Neural progenitor cell (in vitro differentiated cells): ENCODE results near the gene INVS. TPM values are rescaled to one million over a fixed set of nuclear protein-coding genes. Genes with fewer than 3 reads are reported as not detected.

Source experiments
- DNase-seq: peaks from one replicate; pipeline ENCODE4 v3.0.0-alpha.2; 2016; ENCODE audit warnings: low spot score
- H2AFZ ChIP-seq: fragments of 200-600 bp; sonication (generic); replicated peaks from 2 replicates; pipeline ENCODE4 v1.6.1; 2016; ENCODE audit warnings: antibody characterized with exemption
- H3F3A ChIP-seq: fragments of 200-600 bp; sonication (generic); 2 replicates; pipeline ENCODE4 v1.6.1; 2016; ENCODE audit warnings: antibody characterized with exemption, low read depth
- H3K27ac ChIP-seq: fragments of 200-600 bp; sonication (generic); 2 replicates; pipeline ENCODE4 v1.5.1; 2016; ENCODE audit warnings: mild to moderate bottlenecking
- H3K27me3 ChIP-seq: fragments of 200-600 bp; sonication (generic); 2 replicates; pipeline ENCODE4 v1.6.1; 2016; ENCODE audit warnings: mild to moderate bottlenecking, moderate library complexity
- H3K36me3 ChIP-seq: fragments of 200-600 bp; sonication (generic); 2 replicates; pipeline ENCODE4 v1.5.1; 2016
- H3K4me1 ChIP-seq: fragments of 200-600 bp; sonication (generic); 2 replicates; pipeline ENCODE4 v1.6.1; 2016; ENCODE audit warnings: mixed run types
- H3K4me2 ChIP-seq: fragments of 200-600 bp; sonication (generic); 2 replicates; pipeline ENCODE4 v1.6.1; 2016
- H3K4me3 ChIP-seq: fragments of 200-600 bp; sonication (generic); 2 replicates; pipeline ENCODE4 v1.5.1; 2016
- H3K79me2 ChIP-seq: fragments of 200-600 bp; sonication (generic); 2 replicates; pipeline ENCODE4 v1.6.1; 2016; ENCODE audit warnings: low read depth
- H3K9ac ChIP-seq: fragments of 200-600 bp; sonication (generic); 2 replicates; pipeline ENCODE4 v1.6.1; 2016
- H3K9me3 ChIP-seq: fragments of 200-600 bp; sonication (generic); 2 replicates; pipeline ENCODE4 v1.5.1; 2016; ENCODE audit warnings: low read depth
- H4K20me1 ChIP-seq: fragments of 200-600 bp; sonication (generic); 2 replicates; pipeline ENCODE4 v1.6.1; 2016; ENCODE audit warnings: low read depth
- H3K27ac Mint-ChIP-seq: 3 replicates; pipeline ENCODE4 v1.8.0; 2021; ENCODE audit warnings: mixed read lengths
- H3K27me3 Mint-ChIP-seq: 2 replicates; pipeline ENCODE4 v1.8.0; 2022; ENCODE audit warnings: low read depth, mild to moderate bottlenecking, inconsistent platforms, moderate library complexity, mixed read lengths; ENCODE audit not compliant: insufficient read depth
- H3K36me3 Mint-ChIP-seq: 3 replicates; pipeline ENCODE4 v1.8.0; 2021; ENCODE audit warnings: mixed read lengths
- H3K4me1 Mint-ChIP-seq: 3 replicates; pipeline ENCODE4 v1.8.0; 2021; ENCODE audit warnings: mixed read lengths
- H3K4me3 Mint-ChIP-seq: 3 replicates; pipeline ENCODE4 v1.8.0; 2021; ENCODE audit warnings: mild to moderate bottlenecking, moderate library complexity, mixed read lengths
- H3K9me3 Mint-ChIP-seq: 3 replicates; pipeline ENCODE4 v1.8.0; 2020; ENCODE audit warnings: mixed read lengths
- CTCF ChIP-seq: fragments of 200-600 bp; sonication (generic); IDR thresholded peaks from 2 replicates; pipeline ENCODE4 v1.5.1; 2017; ENCODE audit warnings: antibody characterized with exemption, mild to moderate bottlenecking
- EZH2 ChIP-seq: fragments of 200-600 bp; sonication (generic); IDR thresholded peaks from 2 replicates; pipeline ENCODE4 v1.6.1; 2017; ENCODE audit warnings: antibody characterized with exemption, mild to moderate bottlenecking, moderate library complexity
- EZH2phosphoT487 ChIP-seq: fragments of 200-600 bp; sonication (generic); IDR thresholded peaks from 2 replicates; pipeline ENCODE4 v1.6.1; 2017; ENCODE audit warnings: antibody characterized with exemption
- total RNA-seq: library from RNA; depleted of rRNA; stranded (reverse); fragments of >200 nt; gene quantifications from 2 replicates; pipeline ENCODE4 v1.2.3, GENCODE V29; 2015; ENCODE audit warnings: low replicate concordance

The INVS gene
- total RNA-seq, 1 donor from 2014 or later = 29.2 TPM

- Histone ChIP-seq H3K79me2 (no peaks in the 10 kb centered on the region), H4K20me1 (no peaks in the 10 kb centered on the region), H3K4me3 (no peak overlapping the region), H3K36me3 (peaks cover 2% of the 10 kb centered on the region), H3K27ac (no peak overlapping the region), H3K9me3 (peaks cover 18% of the 10 kb centered on the region), H3K9ac (no peak overlapping the region), H3K27me3 (no peaks in the 10 kb centered on the region), H3K4me1 (no peaks in the 10 kb centered on the region), H3K4me2 (no peak overlapping the region), H2AFZ (no peak overlapping the region), H3F3A (no peaks in the 10 kb centered on the region)
- peaks cover 55% of the 10 kb centered on the region for H3K9me3 Mint-ChIP-seq
- H3K4me3 Mint-ChIP-seq = no peak overlapping the region
- H3K36me3 Mint-ChIP-seq = peaks cover 36% of the 10 kb centered on the region
- no peak for DNase-seq
- no peak overlapping the region for H3K27ac Mint-ChIP-seq
- TF ChIP-seq EZH2 = no peak
- no peak for TF ChIP-seq EZH2phosphoT487
- no peaks in the 10 kb centered on the region for H3K27me3 Mint-ChIP-seq
- H3K4me1 Mint-ChIP-seq = no peaks in the 10 kb centered on the region
Observed at GRCh38 chr9:100186356-100186755, 87.3 kb downstream of the INVS start.

- Mint-ChIP-seq H3K27me3 (no peaks in the 10 kb centered on the region), H3K27ac (no peak overlapping the region), H3K36me3 (peaks cover 47% of the 10 kb centered on the region), H3K4me1 (no peaks in the 10 kb centered on the region), H3K9me3 (peaks cover 58% of the 10 kb centered on the region), H3K4me3 (no peak overlapping the region)
- H4K20me1 ChIP-seq = no peaks in the 10 kb centered on the region
- no peak overlapping the region for H2AFZ ChIP-seq
- H3K9me3 ChIP-seq = peaks cover 21% of the 10 kb centered on the region
- no peak overlapping the region for H3K27ac ChIP-seq
- no peaks in the 10 kb centered on the region for H3K79me2 ChIP-seq
- TF ChIP-seq CTCF (no peak), EZH2phosphoT487 (no peak), EZH2 (no peak)
- H3K4me2 ChIP-seq = no peak overlapping the region
- no peak overlapping the region for H3K9ac ChIP-seq
- H3K4me3 ChIP-seq = no peak overlapping the region
- DNase-seq = no peak
- H3K27me3 ChIP-seq = no peaks in the 10 kb centered on the region
- H3K4me1 ChIP-seq = no peaks in the 10 kb centered on the region
- peaks cover 8% of the 10 kb centered on the region for H3K36me3 ChIP-seq
- H3F3A ChIP-seq = no peaks in the 10 kb centered on the region
Observed at GRCh38 chr9:100190339-100190738, 91.3 kb downstream of the INVS start.

- Histone ChIP-seq H3K27me3 (no peaks in the 10 kb centered on the region), H3K9me3 (peaks cover 21% of the 10 kb centered on the region), H3K4me2 (no peak overlapping the region), H3F3A (no peaks in the 10 kb centered on the region), H4K20me1 (no peaks in the 10 kb centered on the region), H3K4me1 (no peaks in the 10 kb centered on the region), H3K79me2 (no peaks in the 10 kb centered on the region), H3K9ac (no peak overlapping the region), H2AFZ (no peak overlapping the region), H3K27ac (no peak overlapping the region), H3K36me3 (peaks cover 8% of the 10 kb centered on the region), H3K4me3 (no peak overlapping the region)
- H3K9me3 Mint-ChIP-seq = peaks cover 51% of the 10 kb centered on the region
- no peak overlapping the region for H3K4me3 Mint-ChIP-seq
- no peak overlapping the region for H3K27ac Mint-ChIP-seq
- H3K4me1 Mint-ChIP-seq = no peaks in the 10 kb centered on the region
- no peak for TF ChIP-seq EZH2phosphoT487
- TF ChIP-seq CTCF = no peak
- TF ChIP-seq EZH2 = no peak
- H3K27me3 Mint-ChIP-seq = no peaks in the 10 kb centered on the region
- DNase-seq = no peak
- H3K36me3 Mint-ChIP-seq = peaks cover 44% of the 10 kb centered on the region
Observed at GRCh38 chr9:100191264-100191663, 92.2 kb downstream of the INVS start.

- TF ChIP-seq CTCF (no peak), EZH2phosphoT487 (no peak)
- H3K27ac ChIP-seq = no peak overlapping the region
- no peak overlapping the region for H3K4me2 ChIP-seq
- no peak overlapping the region for H3K27ac Mint-ChIP-seq
- DNase-seq = no peak
- no peaks in the 10 kb centered on the region for H3K4me1 Mint-ChIP-seq
- peaks cover 33% of the 10 kb centered on the region for H3K36me3 Mint-ChIP-seq
- H3K36me3 ChIP-seq = peaks cover 8% of the 10 kb centered on the region
- no peaks in the 10 kb centered on the region for H4K20me1 ChIP-seq
- no peak overlapping the region for H3K4me3 ChIP-seq
- no peaks in the 10 kb centered on the region for H3K79me2 ChIP-seq
- H3K9me3 ChIP-seq = peaks cover 21% of the 10 kb centered on the region
- no peak overlapping the region for H3K9ac ChIP-seq
- no peaks in the 10 kb centered on the region for H3K4me1 ChIP-seq
- peaks cover 35% of the 10 kb centered on the region for H3K9me3 Mint-ChIP-seq
- H3K27me3 Mint-ChIP-seq = no peaks in the 10 kb centered on the region
- H3K4me3 Mint-ChIP-seq = no peak overlapping the region
- H3F3A ChIP-seq = no peaks in the 10 kb centered on the region
- no peak overlapping the region for H2AFZ ChIP-seq
- H3K27me3 ChIP-seq = no peaks in the 10 kb centered on the region
Observed at GRCh38 chr9:100193078-100193477, 94.0 kb downstream of the INVS start.
